ENCODE measurements around the gene TCF3. TPM values are rescaled to one million over a fixed set of nuclear protein-coding genes. Genes with fewer than 3 reads are reported as not detected.

The TCF3 gene
- total RNA-seq, 1 experiment from 2014 or later: 304 TPM

- no peak overlapping the region for H4K5ac ChIP-seq (ENCODE audit: insufficient read length, low read depth, low read length)
- H2BK20ac ChIP-seq (ENCODE audit: low read depth, low read length, poor library complexity, severe bottlenecking): no peak overlapping the region
- DNase-seq: no peak
- no peak overlapping the region for H2AFZ ChIP-seq (ENCODE audit: low read length)
- no peaks in the 10 kb centered on the region for H4K20me1 ChIP-seq (ENCODE audit: control insufficient read depth, insufficient read depth, insufficient read length)
- H3K23me2 ChIP-seq (ENCODE audit: insufficient read length, low read depth, low read length, poor library complexity, severe bottlenecking): no peaks in the 10 kb centered on the region
- WGBS (ENCODE audit: extremely low coverage, insufficient read length, low lambda C conversion rate): no CpG with 5 or more reads among the region's 4 CpGs
- H3K27me3 Mint-ChIP-seq (ENCODE audit: low read depth): peaks cover 28% of the 10 kb centered on the region
- no peak overlapping the region for H3K4ac ChIP-seq (ENCODE audit: low read depth, low read length)
- no peak overlapping the region for H3T11ph ChIP-seq (ENCODE audit: low read length)
- no peak overlapping the region for H2BK15ac ChIP-seq (ENCODE audit: low read depth, low read length)
- peaks cover 5 to 17% of the 10 kb centered on the region in 2 experiments; a peak in 2 of 4 replicates for H3K4me1 Mint-ChIP-seq
- no peak overlapping the region for H3K23ac ChIP-seq (ENCODE audit: insufficient read length, low read depth, low read length)
- no peak overlapping the region for H3K27ac ChIP-seq (ENCODE audit: insufficient read length, low read depth, low read length)
- H3K27me3 ChIP-seq (ENCODE audit: insufficient read depth, low read length): no peaks in the 10 kb centered on the region
- H3K4me3 Mint-ChIP-seq: no peak overlapping the region
- no peak overlapping the region for H2BK5ac ChIP-seq (ENCODE audit: insufficient read length, low read length)
- no peak overlapping the region for H2BK12ac ChIP-seq (ENCODE audit: insufficient read length, low read depth, low read length)
- H4K91ac ChIP-seq (ENCODE audit: insufficient read length, low read depth, low read length): no peak overlapping the region
- no peak overlapping the region for H3K27ac Mint-ChIP-seq
- H3K14ac ChIP-seq (ENCODE audit: insufficient read depth, low read length): no peak overlapping the region
- H3K79me1 ChIP-seq (ENCODE audit: insufficient read depth, low read depth, low read length, poor library complexity, severe bottlenecking): no peaks in the 10 kb centered on the region
- H4K8ac ChIP-seq (replicated peaks; ENCODE audit: insufficient read length, low read depth, low read length): no peak overlapping the region
- no peak for TF ChIP-seq CTCF (conservative IDR thresholded peaks at IDR 0.05)
- H2AK5ac ChIP-seq (ENCODE audit: insufficient read length, low read length): no peak overlapping the region
- H3K9ac ChIP-seq (ENCODE audit: extremely low read depth, insufficient read length, low read length): no peak overlapping the region
- H3K18ac ChIP-seq (ENCODE audit: insufficient read length, low read depth, low read length): no peak overlapping the region
- no peak overlapping the region for H3K56ac ChIP-seq (ENCODE audit: insufficient read length, low read depth, low read length)
- H2BK120ac ChIP-seq (ENCODE audit: low read depth, low read length, poor library complexity, severe bottlenecking): no peak overlapping the region
- H3K9me3 Mint-ChIP-seq: peaks cover 7 to 9% of the 10 kb centered on the region in 2 experiments; a peak in 4 of 5 replicates
- H3K36me3 Mint-ChIP-seq (ENCODE audit: insufficient read depth in 1 of 3, low read depth in 3 of 3): peaks cover 0 to 5% (median 1%) of the 10 kb centered on the region in 3 experiments; a peak in 5 of 7 replicates
- H3K79me2 ChIP-seq (ENCODE audit: insufficient read depth, low read length): no peaks in the 10 kb centered on the region
- no peak overlapping the region for H3K4me2 ChIP-seq (ENCODE audit: insufficient read depth, insufficient read length, low read length)
- no peaks in the 10 kb centered on the region for H3K4me1 ChIP-seq (ENCODE audit: insufficient read depth, low read length)
- H3K9me3 ChIP-seq (ENCODE audit: control insufficient read depth, low read depth, low read length): no peaks in the 10 kb centered on the region
Measured at GRCh38 chr19:1661995-1662394, 9.6 kb upstream of the TCF3 start.

Measured in H9 (cell line).